ENCODE measurements around the gene PDE10A.

- TF ChIP-seq CTCF (IDR thresholded peaks at IDR 0.05) (no peak), POLR2A (IDR thresholded peaks at IDR 0.05) (no peak), POLR2AphosphoS5 (IDR thresholded peaks at IDR 0.05) (peak in 2 of 4 donors; percentile 24 to 32), EP300 (IDR thresholded peaks at IDR 0.05) (no peak)
These were observed 47.4 kb downstream of the PDE10A start for GRCh38 chr6:165615636-165616035.

All from sigmoid colon (tissue), 4 donors.